Vagina (tissue), 2 donors: ENCODE results near the gene RGS10. TPM values are rescaled to one million over a fixed set of nuclear protein-coding genes. Genes with fewer than 3 reads are reported as not detected.
"Not testable (repeated sequence)": the region's sequence is repeated elsewhere in the genome, so short reads cannot be mapped to it uniquely, and the experiment has no call there.

Experiments
- DNase-seq, 2 donors: peaks; one replicate each; pipeline ENCODE4 v3.0.0-alpha.2; 2017; ENCODE audit errors: extremely low spot score in 2 of 2
- H3K27ac ChIP-seq: fragments of 200-600 bp; sonication (generic); one replicate; pipeline ENCODE4 v1.5.1; 2019
- H3K27me3 ChIP-seq: fragments of 200-600 bp; sonication (generic); one replicate; pipeline ENCODE4 v1.5.1; 2019
- H3K36me3 ChIP-seq, 2 donors: fragments of 200-600 bp; sonication (generic); one replicate each; pipeline ENCODE4 v1.5.1; 2017 to 2019
- H3K4me1 ChIP-seq: fragments of 200-600 bp; sonication (generic); one replicate; pipeline ENCODE4 v1.5.1; 2019
- H3K4me3 ChIP-seq, 2 donors: fragments of 200-600 bp; sonication (generic); 1 replicate in 1 of 2; 2 replicates in 1 of 2; pipeline ENCODE4 v1.5.1; 2016 to 2019
- H3K9me3 ChIP-seq: fragments of 200-600 bp; sonication (generic); one replicate; pipeline ENCODE4 v1.5.1; 2019
- CTCF ChIP-seq, 3 experiments: fragments of 450-650 bp in 2 of 3; fragments of 200-600 bp in 1 of 3; sonication (generic) in 1 of 3; IDR thresholded peaks; one replicate each; pipeline ENCODE4 v1.5.1; 2017 to 2019; ENCODE audit warnings: antibody characterized with exemption in 3 of 3, mild to moderate bottlenecking in 2 of 3, moderate library complexity in 2 of 3
- POLR2A ChIP-seq, 2 donors: fragments of 450-650 bp; IDR thresholded peaks; one replicate each; pipeline ENCODE4 v1.6.1; 2017; ENCODE audit warnings: antibody characterized with exemption in 2 of 2, mild to moderate bottlenecking in 2 of 2, moderate library complexity in 2 of 2
- POLR2AphosphoS5 ChIP-seq, 2 donors: sonication (generic); formaldehyde crosslinking; IDR thresholded peaks; one replicate each; pipeline ENCODE4 v1.9.0; 2017; ENCODE audit warnings: antibody characterized with exemption in 2 of 2, mild to moderate bottlenecking in 2 of 2, low read depth in 1 of 2; ENCODE audit not compliant: insufficient read depth in 1 of 2
- intact Hi-C: fragments of 100-400 bp; cut with DNase I; formaldehyde crosslinking; loops from one replicate; pipeline ENCODE4 v1.15.1; 2023
- total RNA-seq: library from RNA; depleted of rRNA; stranded (reverse); fragments of >200 nt; gene quantifications from one replicate; pipeline ENCODE4 v1.2.3, GENCODE V29; 2016

Gene RGS10
- total RNA-seq, 1 donor from 2014 or later, result 63.6 TPM

- TF ChIP-seq POLR2AphosphoS5 (IDR thresholded peaks at IDR 0.05; ENCODE audit: insufficient read depth in 1 of 2, low read depth in 1 of 2) (no peak), CTCF (IDR thresholded peaks at IDR 0.05) (no peak)
- Histone ChIP-seq H3K4me3 (no peak overlapping the region), H3K27me3 (no peaks in the 10 kb centered on the region), H3K36me3 (no peaks in the 10 kb centered on the region), H3K4me1 (peaks cover 11% of the 10 kb centered on the region), H3K27ac (no peak overlapping the region), H3K9me3 (no peaks in the 10 kb centered on the region)
- no peak for DNase-seq
- intact Hi-C loops, result no loop called here
Observed at GRCh38 chr10:119469325-119469707, 73.2 kb downstream of the RGS10 start.

GRCh38 chr10:119468542-119469324 lies 73.8 kb downstream of the RGS10 start:
- Histone ChIP-seq H3K36me3 (no peaks in the 10 kb centered on the region), H3K27me3 (no peaks in the 10 kb centered on the region), H3K4me3 (no peak overlapping the region), H3K4me1 (peaks cover 11% of the 10 kb centered on the region), H3K9me3 (no peaks in the 10 kb centered on the region), H3K27ac (no peak overlapping the region)
- intact Hi-C loops, result no loop called here
- DNase-seq, result no peak
- TF ChIP-seq POLR2AphosphoS5 (IDR thresholded peaks at IDR 0.05; ENCODE audit: insufficient read depth in 1 of 2, low read depth in 1 of 2) (no peak), CTCF (IDR thresholded peaks at IDR 0.05) (no peak), POLR2A (IDR thresholded peaks at IDR 0.05) (no peak)

GRCh38 chr10:119466655-119467054 lies 75.9 kb downstream of the RGS10 start:
- no peak for DNase-seq
- H3K27me3 ChIP-seq, result no peaks in the 10 kb centered on the region
- no peak overlapping the region for H3K27ac ChIP-seq
- H3K4me1 ChIP-seq, result peaks cover 11% of the 10 kb centered on the region
- intact Hi-C loops, result no loop called here
- no peaks in the 10 kb centered on the region for H3K9me3 ChIP-seq
- no peak overlapping the region for H3K4me3 ChIP-seq
- TF ChIP-seq POLR2AphosphoS5 (IDR thresholded peaks at IDR 0.05; ENCODE audit: insufficient read depth in 1 of 2, low read depth in 1 of 2), result no peak
- no peak for TF ChIP-seq POLR2A (IDR thresholded peaks at IDR 0.05)
- no peak for TF ChIP-seq CTCF (IDR thresholded peaks at IDR 0.05)
- no peaks in the 10 kb centered on the region for H3K36me3 ChIP-seq

- no peak overlapping the region for H3K27ac ChIP-seq
- TF ChIP-seq POLR2AphosphoS5 (IDR thresholded peaks at IDR 0.05; ENCODE audit: insufficient read depth in 1 of 2, low read depth in 1 of 2) (no peak), POLR2A (IDR thresholded peaks at IDR 0.05) (no peak), CTCF (IDR thresholded peaks at IDR 0.05) (no peak)
- intact Hi-C loops, result no loop called here
Observed at GRCh38 chr10:119466076-119466475, 76.4 kb downstream of the RGS10 start.

GRCh38 chr10:119465085-119465484 lies 77.4 kb downstream of the RGS10 start:
- H3K4me3 ChIP-seq, result no peak overlapping the region
- H3K27ac ChIP-seq, result no peak overlapping the region
- no peak for DNase-seq
- intact Hi-C loops, result no loop called here
- H3K4me1 ChIP-seq, result peaks cover 11% of the 10 kb centered on the region
- TF ChIP-seq POLR2AphosphoS5 (IDR thresholded peaks at IDR 0.05; ENCODE audit: insufficient read depth in 1 of 2, low read depth in 1 of 2), result no peak
- TF ChIP-seq CTCF (IDR thresholded peaks at IDR 0.05), result no peak
- TF ChIP-seq POLR2A (IDR thresholded peaks at IDR 0.05), result no peak
- no peaks in the 10 kb centered on the region for H3K36me3 ChIP-seq
- no peaks in the 10 kb centered on the region for H3K9me3 ChIP-seq
- H3K27me3 ChIP-seq, result no peaks in the 10 kb centered on the region

More at GRCh38 chr10:119466076-119466475, 76.4 kb downstream of the RGS10 start:
- DNase-seq, result no peak
- no peak overlapping the region for H3K4me3 ChIP-seq
- H3K9me3 ChIP-seq, result no peaks in the 10 kb centered on the region
- peaks cover 11% of the 10 kb centered on the region for H3K4me1 ChIP-seq
- H3K27me3 ChIP-seq, result no peaks in the 10 kb centered on the region
- no peaks in the 10 kb centered on the region for H3K36me3 ChIP-seq

- H3K9me3 ChIP-seq, H3K27ac ChIP-seq, DNase-seq, H3K36me3 ChIP-seq, H3K4me3 ChIP-seq, intact Hi-C loops, H3K27me3 ChIP-seq: not testable (repeated sequence)
- peaks cover 11% of the 10 kb centered on the region for H3K4me1 ChIP-seq
Observed at GRCh38 chr10:119463195-119463594, 79.3 kb downstream of the RGS10 start.
